ENCODE data around the gene HPCAL4.

HPCAL4 gene

GRCh38 chr1:39676948-39677548 is 14.2 kb downstream of the HPCAL4 start:
- TF ChIP-seq EZH2 (optimal IDR thresholded peaks at IDR 0.05; ENCODE audit: low read depth, low read length) (no peak), EZH2phosphoT487 (IDR thresholded peaks at IDR 0.05; ENCODE audit: low read length) (no peak)
- TF ChIP-seq, protein P1, sequence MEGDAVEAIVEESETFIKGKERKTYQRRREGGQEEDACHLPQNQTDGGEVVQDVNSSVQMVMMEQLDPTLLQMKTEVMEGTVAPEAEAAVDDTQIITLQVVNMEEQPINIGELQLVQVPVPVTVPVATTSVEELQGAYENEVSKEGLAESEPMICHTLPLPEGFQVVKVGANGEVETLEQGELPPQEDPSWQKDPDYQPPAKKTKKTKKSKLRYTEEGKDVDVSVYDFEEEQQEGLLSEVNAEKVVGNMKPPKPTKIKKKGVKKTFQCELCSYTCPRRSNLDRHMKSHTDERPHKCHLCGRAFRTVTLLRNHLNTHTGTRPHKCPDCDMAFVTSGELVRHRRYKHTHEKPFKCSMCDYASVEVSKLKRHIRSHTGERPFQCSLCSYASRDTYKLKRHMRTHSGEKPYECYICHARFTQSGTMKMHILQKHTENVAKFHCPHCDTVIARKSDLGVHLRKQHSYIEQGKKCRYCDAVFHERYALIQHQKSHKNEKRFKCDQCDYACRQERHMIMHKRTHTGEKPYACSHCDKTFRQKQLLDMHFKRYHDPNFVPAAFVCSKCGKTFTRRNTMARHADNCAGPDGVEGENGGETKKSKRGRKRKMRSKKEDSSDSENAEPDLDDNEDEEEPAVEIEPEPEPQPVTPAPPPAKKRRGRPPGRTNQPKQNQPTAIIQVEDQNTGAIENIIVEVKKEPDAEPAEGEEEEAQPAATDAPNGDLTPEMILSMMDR (IDR thresholded peaks at IDR 0.05; ENCODE audit: low read length): no peak
- Histone ChIP-seq H3K9ac (ENCODE audit: low read length) (no peak overlapping the region), H3K27ac (ENCODE audit: low read length) (no peak overlapping the region), H4K20me1 (ENCODE audit: insufficient read depth, low read length) (no peaks in the 10 kb centered on the region), H2AFZ (ENCODE audit: low read length) (no peak overlapping the region), H3K9me2 (replicated peaks; ENCODE audit: insufficient read depth, low read length) (no peaks in the 10 kb centered on the region), H3K9me3 (replicated peaks; ENCODE audit: insufficient read depth, low read length) (no peaks in the 10 kb centered on the region), H3F3A (ENCODE audit: insufficient read depth, low read length) (peaks cover 23% of the 10 kb centered on the region), H3K4me1 (ENCODE audit: low read length) (peaks cover 26% of the 10 kb centered on the region), H3K36me3 (replicated peaks; ENCODE audit: insufficient read depth, low read length) (no peaks in the 10 kb centered on the region), H3K79me2 (ENCODE audit: low read length) (no peaks in the 10 kb centered on the region), H3K4me3 (ENCODE audit: low read length) (no peak overlapping the region), H3K27me3 (replicated peaks; ENCODE audit: insufficient read depth, low read length) (no peaks in the 10 kb centered on the region), H3K4me2 (ENCODE audit: low read depth, low read length) (no peak overlapping the region)
- DNase-seq: no peak

DNA sequence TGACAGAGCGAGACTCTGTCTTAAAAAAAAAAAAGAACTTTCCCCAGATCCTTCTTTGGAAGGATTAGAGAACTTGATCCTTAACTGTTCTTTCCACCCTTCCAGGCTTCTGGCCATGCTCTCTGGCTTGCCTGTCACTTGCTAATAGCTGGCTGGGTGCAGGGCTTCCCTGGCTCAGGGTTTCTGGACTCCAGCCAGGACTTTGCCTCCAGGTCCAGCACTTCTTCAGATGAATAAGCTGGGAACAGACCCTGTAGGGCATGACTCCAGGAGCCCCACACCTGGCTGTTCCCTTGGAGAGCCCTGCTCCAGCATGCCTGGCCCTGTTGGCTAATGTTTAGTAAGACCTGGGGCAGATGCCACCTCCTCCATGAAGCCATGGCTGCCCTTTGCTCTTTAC is 16.0 kb downstream of the HPCAL4 start:
- DNase-seq: no peak
- H3K9me2 ChIP-seq (replicated peaks; ENCODE audit: insufficient read depth, low read length): no peaks in the 10 kb centered on the region

GRCh38 chr1:39673215-39673614 is 18.0 kb downstream of the HPCAL4 start:
- Histone ChIP-seq H3K79me2 (ENCODE audit: low read length) (no peaks in the 10 kb centered on the region), H4K20me1 (ENCODE audit: insufficient read depth, low read length) (no peaks in the 10 kb centered on the region), H3K4me1 (ENCODE audit: low read length) (peaks cover 4% of the 10 kb centered on the region; the same call in 1 of the 2 replicates), H3K9ac (ENCODE audit: low read length) (no peak overlapping the region), H3K9me3 (replicated peaks; ENCODE audit: insufficient read depth, low read length) (no peaks in the 10 kb centered on the region), H3F3A (ENCODE audit: insufficient read depth, low read length) (no peaks in the 10 kb centered on the region), H2AFZ (ENCODE audit: low read length) (no peak overlapping the region), H3K9me2 (replicated peaks; ENCODE audit: insufficient read depth, low read length) (no peaks in the 10 kb centered on the region), H3K27ac (ENCODE audit: low read length) (no peak overlapping the region), H3K27me3 (replicated peaks; ENCODE audit: insufficient read depth, low read length) (0 out of 2 replicates have a peak, but pooled peaks cover 12% of the 10 kb centered on the region), H3K4me3 (ENCODE audit: low read length) (no peak overlapping the region), H3K36me3 (replicated peaks; ENCODE audit: insufficient read depth, low read length) (no peaks in the 10 kb centered on the region), H3K4me2 (ENCODE audit: low read depth, low read length) (no peak overlapping the region)
- DNase-seq: no peak
- no peak for TF ChIP-seq EZH2 (optimal IDR thresholded peaks at IDR 0.05; ENCODE audit: low read depth, low read length)
- TF ChIP-seq EZH2phosphoT487 (IDR thresholded peaks at IDR 0.05; ENCODE audit: low read length): no peak
- TF ChIP-seq, protein P1 (IDR thresholded peaks at IDR 0.05; ENCODE audit: low read length): no peak

More for the DNA sequence above, 16.0 kb downstream of the HPCAL4 start:
- Histone ChIP-seq H3K9ac (ENCODE audit: low read length) (no peak overlapping the region), H4K20me1 (ENCODE audit: insufficient read depth, low read length) (no peaks in the 10 kb centered on the region), H2AFZ (ENCODE audit: low read length) (no peak overlapping the region), H3K4me1 (ENCODE audit: low read length) (peaks cover 12% of the 10 kb centered on the region), H3K4me3 (ENCODE audit: low read length) (no peak overlapping the region), H3K27me3 (replicated peaks; ENCODE audit: insufficient read depth, low read length) (0 out of 2 replicates have a peak, but pooled peaks cover 12% of the 10 kb centered on the region), H3K9me3 (replicated peaks; ENCODE audit: insufficient read depth, low read length) (no peaks in the 10 kb centered on the region), H3K36me3 (replicated peaks; ENCODE audit: insufficient read depth, low read length) (no peaks in the 10 kb centered on the region), H3K79me2 (ENCODE audit: low read length) (no peaks in the 10 kb centered on the region), H3K27ac (ENCODE audit: low read length) (no peak overlapping the region), H3K4me2 (ENCODE audit: low read depth, low read length) (no peak overlapping the region), H3F3A (ENCODE audit: insufficient read depth, low read length) (peaks cover 4% of the 10 kb centered on the region)
- TF ChIP-seq EZH2phosphoT487 (IDR thresholded peaks at IDR 0.05; ENCODE audit: low read length) (no peak), EZH2 (optimal IDR thresholded peaks at IDR 0.05; ENCODE audit: low read depth, low read length) (no peak)
- TF ChIP-seq, protein P1 (IDR thresholded peaks at IDR 0.05; ENCODE audit: low read length): no peak
